ENCODE results near the gene ANKHD1. TPM values are rescaled to one million over a fixed set of nuclear protein-coding genes. Genes with fewer than 3 reads are reported as not detected.

The ANKHD1 gene, protein sequence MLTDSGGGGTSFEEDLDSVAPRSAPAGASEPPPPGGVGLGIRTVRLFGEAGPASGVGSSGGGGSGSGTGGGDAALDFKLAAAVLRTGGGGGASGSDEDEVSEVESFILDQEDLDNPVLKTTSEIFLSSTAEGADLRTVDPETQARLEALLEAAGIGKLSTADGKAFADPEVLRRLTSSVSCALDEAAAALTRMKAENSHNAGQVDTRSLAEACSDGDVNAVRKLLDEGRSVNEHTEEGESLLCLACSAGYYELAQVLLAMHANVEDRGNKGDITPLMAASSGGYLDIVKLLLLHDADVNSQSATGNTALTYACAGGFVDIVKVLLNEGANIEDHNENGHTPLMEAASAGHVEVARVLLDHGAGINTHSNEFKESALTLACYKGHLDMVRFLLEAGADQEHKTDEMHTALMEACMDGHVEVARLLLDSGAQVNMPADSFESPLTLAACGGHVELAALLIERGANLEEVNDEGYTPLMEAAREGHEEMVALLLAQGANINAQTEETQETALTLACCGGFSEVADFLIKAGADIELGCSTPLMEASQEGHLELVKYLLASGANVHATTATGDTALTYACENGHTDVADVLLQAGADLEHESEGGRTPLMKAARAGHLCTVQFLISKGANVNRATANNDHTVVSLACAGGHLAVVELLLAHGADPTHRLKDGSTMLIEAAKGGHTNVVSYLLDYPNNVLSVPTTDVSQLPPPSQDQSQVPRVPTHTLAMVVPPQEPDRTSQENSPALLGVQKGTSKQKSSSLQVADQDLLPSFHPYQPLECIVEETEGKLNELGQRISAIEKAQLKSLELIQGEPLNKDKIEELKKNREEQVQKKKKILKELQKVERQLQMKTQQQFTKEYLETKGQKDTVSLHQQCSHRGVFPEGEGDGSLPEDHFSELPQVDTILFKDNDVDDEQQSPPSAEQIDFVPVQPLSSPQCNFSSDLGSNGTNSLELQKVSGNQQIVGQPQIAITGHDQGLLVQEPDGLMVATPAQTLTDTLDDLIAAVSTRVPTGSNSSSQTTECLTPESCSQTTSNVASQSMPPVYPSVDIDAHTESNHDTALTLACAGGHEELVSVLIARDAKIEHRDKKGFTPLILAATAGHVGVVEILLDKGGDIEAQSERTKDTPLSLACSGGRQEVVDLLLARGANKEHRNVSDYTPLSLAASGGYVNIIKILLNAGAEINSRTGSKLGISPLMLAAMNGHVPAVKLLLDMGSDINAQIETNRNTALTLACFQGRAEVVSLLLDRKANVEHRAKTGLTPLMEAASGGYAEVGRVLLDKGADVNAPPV (N-terminal part only)
- 26.7 and 36.4 TPM in 2 replicates for polyA plus RNA-seq (2012; rRNA removed)
- polyA plus RNA-seq (2012; cell fraction: cytosol; rRNA removed), result 23.0 and 24.5 TPM in 2 replicates
- 62.8 and 92.2 TPM in 2 replicates for polyA plus RNA-seq (2012; cell fraction: nucleus; rRNA removed)

DNA sequence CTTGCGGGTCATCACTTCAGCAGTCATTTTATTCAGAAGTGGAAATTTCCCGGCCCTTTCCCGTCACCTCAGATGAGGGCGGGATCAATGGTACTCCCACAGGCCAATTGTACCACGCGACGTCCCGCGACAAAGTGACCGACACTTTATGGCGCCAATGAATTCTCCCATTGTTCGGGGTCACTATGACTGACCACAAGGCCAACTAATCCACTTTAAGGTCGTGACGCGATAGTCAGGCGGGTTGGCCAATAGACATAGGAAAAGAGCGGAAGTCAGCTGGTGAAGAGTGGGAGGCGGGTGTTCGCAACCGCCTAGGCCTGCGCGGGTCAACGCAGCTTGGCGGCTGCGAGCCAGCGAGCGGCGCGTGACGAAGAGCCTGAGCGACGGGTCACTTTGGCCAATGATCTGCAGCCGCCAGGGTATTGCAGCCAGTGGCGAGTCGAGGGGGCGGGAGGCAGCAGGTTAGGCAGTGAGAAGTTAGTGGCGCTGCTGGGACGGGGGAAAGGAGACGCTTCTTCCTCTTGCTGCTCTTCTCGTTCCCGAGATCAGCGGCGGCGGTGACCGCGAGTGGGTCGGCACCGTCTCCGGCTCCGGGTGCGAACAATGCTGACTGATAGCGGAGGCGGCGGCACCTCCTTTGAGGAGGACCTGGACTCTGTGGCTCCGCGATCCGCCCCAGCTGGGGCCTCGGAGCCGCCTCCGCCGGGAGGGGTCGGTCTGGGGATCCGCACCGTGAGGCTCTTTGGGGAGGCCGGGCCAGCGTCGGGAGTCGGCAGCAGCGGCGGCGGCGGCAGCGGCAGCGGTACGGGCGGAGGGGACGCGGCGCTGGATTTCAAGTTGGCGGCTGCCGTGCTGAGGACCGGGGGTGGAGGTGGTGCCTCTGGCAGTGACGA, at the start of gene ANKHD1:
Gene ANKHD1 (plus strand): TSS at position 472 of the 896 bp plus-strand sequence. CDS start 135 bp downstream, at position 607.
- peak; percentile 91 for DNase-seq
- CTCF ChIA-PET, result interaction anchor here (0.6 to 1.4 kb wide), 6 partner anchors 29 to 318 kb away, joined by 3 to 5 read pairs (median 3); partner anchors contain the start of gene APBB3
- H3K4me1 ChIP-seq (ENCODE audit: control insufficient read depth in 1 of 2, insufficient read depth in 2 of 2, low read depth in 1 of 2, low read length in 1 of 2), result peaks cover 0 to 4% of the 10 kb centered on the region in 2 experiments; a peak in 1 of 4 replicates
- H3K9me2 ChIP-seq, result no peaks in the 10 kb centered on the region
- H3F3A ChIP-seq (replicated peaks; ENCODE audit: insufficient read depth), result peaks cover 17% of the 10 kb centered on the region
- peak within 1 kb of the TSS; percentile 85 to 98 for H3K4me3 ChIP-seq (ENCODE audit: low read depth in 2 of 2, low read length in 1 of 2)
- peak within 1 kb of the TSS; percentile 91 for H2AFZ ChIP-seq (ENCODE audit: low read depth)
- 0% methylated on average over 33 of the region's 83 CpGs for WGBS (ENCODE audit: low lambda C conversion rate)
- no peaks in the 10 kb centered on the region for H3K27me3 ChIP-seq (ENCODE audit: insufficient read depth)
- POLR2A ChIA-PET, result interaction anchor here (0.7 to 2.2 kb wide), 8 partner anchors 16 to 246 kb away, joined by 3 to 6 read pairs (median 4); partner anchors contain the start of genes APBB3, EIF4EBP3, HBEGF and IK
- H3K79me2 ChIP-seq (ENCODE audit: insufficient read depth), result peaks cover 53% of the 10 kb centered on the region
- H3K9me3 ChIP-seq, result no peaks in the 10 kb centered on the region
- H3K27ac ChIP-seq (ENCODE audit: low read depth in 2 of 2, low read length in 1 of 2), result peak within 1 kb of the TSS; percentile 88 to 95
- H3K4me2 ChIP-seq, result peak within 1 kb of the TSS; percentile 85
- peaks cover 43% of the 10 kb centered on the region for H4K20me1 ChIP-seq (ENCODE audit: insufficient read depth)
- H3K9ac ChIP-seq, result peak within 1 kb of the TSS; percentile 88
- H3K36me3 ChIP-seq (replicated peaks in 1 of 2; ENCODE audit: control insufficient read depth in 1 of 2, insufficient read depth in 2 of 2, low read length in 1 of 2), result no peaks in the 10 kb centered on the region
- TF ChIP-seq, protein P1, sequence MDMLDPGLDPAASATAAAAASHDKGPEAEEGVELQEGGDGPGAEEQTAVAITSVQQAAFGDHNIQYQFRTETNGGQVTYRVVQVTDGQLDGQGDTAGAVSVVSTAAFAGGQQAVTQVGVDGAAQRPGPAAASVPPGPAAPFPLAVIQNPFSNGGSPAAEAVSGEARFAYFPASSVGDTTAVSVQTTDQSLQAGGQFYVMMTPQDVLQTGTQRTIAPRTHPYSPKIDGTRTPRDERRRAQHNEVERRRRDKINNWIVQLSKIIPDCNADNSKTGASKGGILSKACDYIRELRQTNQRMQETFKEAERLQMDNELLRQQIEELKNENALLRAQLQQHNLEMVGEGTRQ (IDR thresholded peaks at IDR 0.05; ENCODE audit: borderline replicate concordance, low read depth, low read length), result peak; percentile 56; the same call in 1 of the 2 replicates
- TF ChIP-seq TEAD4 (IDR thresholded peaks at IDR 0.05; ENCODE audit: borderline replicate concordance, insufficient read depth) (no peak), SIN3A (IDR thresholded peaks at IDR 0.05; ENCODE audit: borderline replicate concordance, low read depth, low read length) (peak; percentile 76; the same call in 1 of the 2 replicates), EP300 (IDR thresholded peaks at IDR 0.05; ENCODE audit: borderline replicate concordance in 1 of 2, low read depth in 1 of 2, low read length in 1 of 2) (no peak), POLR2AphosphoS5 (IDR thresholded peaks at IDR 0.05; ENCODE audit: low read depth, low read length) (peak; percentile 84), YY1 (IDR thresholded peaks at IDR 0.05; ENCODE audit: low read depth) (peak; percentile 79; the same call in 1 of the 2 replicates), EZH2phosphoT487 (IDR thresholded peaks at IDR 0.05; ENCODE audit: borderline replicate concordance, low read depth) (no peak), TAF1 (IDR thresholded peaks at IDR 0.05; ENCODE audit: borderline replicate concordance, low read depth, low read length) (peak; percentile 87; the same call in 1 of the 2 replicates), RFX5 (IDR thresholded peaks at IDR 0.05; ENCODE audit: low read length) (peak; percentile 14; the same call in 1 of the 2 replicates), NFIC (IDR thresholded peaks at IDR 0.05; ENCODE audit: borderline replicate concordance) (peak; percentile 68), FOXJ3 (CRISPR knock-in tag; IDR thresholded peaks at IDR 0.05) (no peak), GABPA (IDR thresholded peaks at IDR 0.05; ENCODE audit: low read depth) (peak; percentile 96), ELF1 (IDR thresholded peaks at IDR 0.05) (peak; percentile 72), MXI1 (IDR thresholded peaks at IDR 0.05; ENCODE audit: low read depth, low read length) (peak; percentile 57; the same call in 1 of the 2 replicates), NRF1 (IDR thresholded peaks at IDR 0.05; ENCODE audit: low read depth, low read length) (peak; percentile 69)
- TF ChIP-seq, protein P2, sequence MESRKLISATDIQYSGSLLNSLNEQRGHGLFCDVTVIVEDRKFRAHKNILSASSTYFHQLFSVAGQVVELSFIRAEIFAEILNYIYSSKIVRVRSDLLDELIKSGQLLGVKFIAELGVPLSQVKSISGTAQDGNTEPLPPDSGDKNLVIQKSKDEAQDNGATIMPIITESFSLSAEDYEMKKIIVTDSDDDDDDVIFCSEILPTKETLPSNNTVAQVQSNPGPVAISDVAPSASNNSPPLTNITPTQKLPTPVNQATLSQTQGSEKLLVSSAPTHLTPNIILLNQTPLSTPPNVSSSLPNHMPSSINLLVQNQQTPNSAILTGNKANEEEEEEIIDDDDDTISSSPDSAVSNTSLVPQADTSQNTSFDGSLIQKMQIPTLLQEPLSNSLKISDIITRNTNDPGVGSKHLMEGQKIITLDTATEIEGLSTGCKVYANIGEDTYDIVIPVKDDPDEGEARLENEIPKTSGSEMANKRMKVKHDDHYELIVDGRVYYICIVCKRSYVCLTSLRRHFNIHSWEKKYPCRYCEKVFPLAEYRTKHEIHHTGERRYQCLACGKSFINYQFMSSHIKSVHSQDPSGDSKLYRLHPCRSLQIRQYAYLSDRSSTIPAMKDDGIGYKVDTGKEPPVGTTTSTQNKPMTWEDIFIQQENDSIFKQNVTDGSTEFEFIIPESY (IDR thresholded peaks at IDR 0.05; ENCODE audit: borderline replicate concordance, low read depth), result peak; percentile 91
- TF ChIP-seq, protein P3, sequence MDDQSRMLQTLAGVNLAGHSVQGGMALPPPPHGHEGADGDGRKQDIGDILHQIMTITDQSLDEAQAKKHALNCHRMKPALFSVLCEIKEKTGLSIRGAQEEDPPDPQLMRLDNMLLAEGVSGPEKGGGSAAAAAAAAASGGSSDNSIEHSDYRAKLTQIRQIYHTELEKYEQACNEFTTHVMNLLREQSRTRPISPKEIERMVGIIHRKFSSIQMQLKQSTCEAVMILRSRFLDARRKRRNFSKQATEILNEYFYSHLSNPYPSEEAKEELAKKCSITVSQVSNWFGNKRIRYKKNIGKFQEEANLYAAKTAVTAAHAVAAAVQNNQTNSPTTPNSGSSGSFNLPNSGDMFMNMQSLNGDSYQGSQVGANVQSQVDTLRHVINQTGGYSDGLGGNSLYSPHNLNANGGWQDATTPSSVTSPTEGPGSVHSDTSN (IDR thresholded peaks at IDR 0.05), result peak; percentile 100
- TF ChIP-seq, protein P4, sequence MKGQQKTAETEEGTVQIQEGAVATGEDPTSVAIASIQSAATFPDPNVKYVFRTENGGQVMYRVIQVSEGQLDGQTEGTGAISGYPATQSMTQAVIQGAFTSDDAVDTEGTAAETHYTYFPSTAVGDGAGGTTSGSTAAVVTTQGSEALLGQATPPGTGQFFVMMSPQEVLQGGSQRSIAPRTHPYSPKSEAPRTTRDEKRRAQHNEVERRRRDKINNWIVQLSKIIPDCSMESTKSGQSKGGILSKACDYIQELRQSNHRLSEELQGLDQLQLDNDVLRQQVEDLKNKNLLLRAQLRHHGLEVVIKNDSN (IDR thresholded peaks at IDR 0.05; ENCODE audit: borderline replicate concordance, low read depth), result peak; percentile 83
- TF ChIP-seq, protein P5, sequence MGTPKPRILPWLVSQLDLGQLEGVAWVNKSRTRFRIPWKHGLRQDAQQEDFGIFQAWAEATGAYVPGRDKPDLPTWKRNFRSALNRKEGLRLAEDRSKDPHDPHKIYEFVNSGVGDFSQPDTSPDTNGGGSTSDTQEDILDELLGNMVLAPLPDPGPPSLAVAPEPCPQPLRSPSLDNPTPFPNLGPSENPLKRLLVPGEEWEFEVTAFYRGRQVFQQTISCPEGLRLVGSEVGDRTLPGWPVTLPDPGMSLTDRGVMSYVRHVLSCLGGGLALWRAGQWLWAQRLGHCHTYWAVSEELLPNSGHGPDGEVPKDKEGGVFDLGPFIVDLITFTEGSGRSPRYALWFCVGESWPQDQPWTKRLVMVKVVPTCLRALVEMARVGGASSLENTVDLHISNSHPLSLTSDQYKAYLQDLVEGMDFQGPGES (IDR thresholded peaks at IDR 0.05; ENCODE audit: low read depth, low read length), result peak; percentile 93

All from SK-N-SH (cell line).